ENCODE results near the gene BRCA1.

DNA sequence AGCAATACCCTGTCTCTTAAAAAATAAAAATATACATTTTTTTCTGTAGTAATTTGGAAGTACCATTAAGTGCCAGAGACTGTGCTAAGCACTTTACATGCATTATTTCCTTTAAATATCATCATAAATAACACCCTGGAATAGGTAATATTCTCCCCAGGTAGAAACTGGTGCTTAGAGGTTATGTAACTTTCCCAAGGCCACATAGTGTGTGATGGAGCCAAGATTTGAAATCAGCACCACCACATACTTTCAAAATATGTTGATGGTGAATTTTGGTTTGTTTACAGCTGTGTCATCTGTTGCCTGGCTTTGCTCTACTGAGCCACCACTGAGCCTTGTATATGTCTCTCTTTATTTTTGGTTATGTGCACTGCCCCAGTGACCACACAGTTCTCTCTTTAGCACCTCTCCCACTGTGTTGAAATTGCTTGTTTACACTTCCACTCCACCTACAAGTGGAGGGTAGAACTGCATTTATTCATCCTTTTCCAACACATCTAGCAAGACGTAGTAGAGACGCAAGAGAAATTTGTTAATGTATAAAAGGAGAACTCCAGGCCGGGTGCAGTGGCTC, 26.8 kb upstream of the BRCA1 start:
- TF ChIP-seq, protein P1, sequence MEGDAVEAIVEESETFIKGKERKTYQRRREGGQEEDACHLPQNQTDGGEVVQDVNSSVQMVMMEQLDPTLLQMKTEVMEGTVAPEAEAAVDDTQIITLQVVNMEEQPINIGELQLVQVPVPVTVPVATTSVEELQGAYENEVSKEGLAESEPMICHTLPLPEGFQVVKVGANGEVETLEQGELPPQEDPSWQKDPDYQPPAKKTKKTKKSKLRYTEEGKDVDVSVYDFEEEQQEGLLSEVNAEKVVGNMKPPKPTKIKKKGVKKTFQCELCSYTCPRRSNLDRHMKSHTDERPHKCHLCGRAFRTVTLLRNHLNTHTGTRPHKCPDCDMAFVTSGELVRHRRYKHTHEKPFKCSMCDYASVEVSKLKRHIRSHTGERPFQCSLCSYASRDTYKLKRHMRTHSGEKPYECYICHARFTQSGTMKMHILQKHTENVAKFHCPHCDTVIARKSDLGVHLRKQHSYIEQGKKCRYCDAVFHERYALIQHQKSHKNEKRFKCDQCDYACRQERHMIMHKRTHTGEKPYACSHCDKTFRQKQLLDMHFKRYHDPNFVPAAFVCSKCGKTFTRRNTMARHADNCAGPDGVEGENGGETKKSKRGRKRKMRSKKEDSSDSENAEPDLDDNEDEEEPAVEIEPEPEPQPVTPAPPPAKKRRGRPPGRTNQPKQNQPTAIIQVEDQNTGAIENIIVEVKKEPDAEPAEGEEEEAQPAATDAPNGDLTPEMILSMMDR (IDR thresholded peaks at IDR 0.05; ENCODE audit: low read depth, low read length): no peak
- TF ChIP-seq, protein P2, sequence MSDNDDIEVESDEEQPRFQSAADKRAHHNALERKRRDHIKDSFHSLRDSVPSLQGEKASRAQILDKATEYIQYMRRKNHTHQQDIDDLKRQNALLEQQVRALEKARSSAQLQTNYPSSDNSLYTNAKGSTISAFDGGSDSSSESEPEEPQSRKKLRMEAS (IDR thresholded peaks at IDR 0.05; ENCODE audit: low read depth, low read length): no peak
